ENCODE measurements around the gene TRAPPC10. TPM values are rescaled to one million over a fixed set of nuclear protein-coding genes. Genes with fewer than 3 reads are reported as not detected.

TRAPPC10 gene
- total and polyA plus RNA-seq, 2 donors from 2014 or later = 8.8 to 48.5 TPM

- no peak for FAIRE-seq
- Histone ChIP-seq H3K9me3 (ENCODE audit: control insufficient read depth in 2 of 3, insufficient read depth in 1 of 3, low read length in 3 of 3) (no peaks in the 10 kb centered on the region), H3K36me3 (ENCODE audit: control insufficient read depth in 2 of 3, insufficient read depth in 3 of 3, low read length in 3 of 3) (no peaks in the 10 kb centered on the region), H3K27me3 (ENCODE audit: control insufficient read depth, insufficient read depth, low read length) (no peaks in the 10 kb centered on the region), H3K4me3 (ENCODE audit: low read length in 3 of 3) (no peak overlapping the region), H3K9ac (ENCODE audit: low read length in 3 of 3) (no peak overlapping the region), H3K27ac (ENCODE audit: low read depth in 2 of 2, low read length in 2 of 2) (peak overlapping the region in 1 of 2 donors; percentile 37), H3K4me1 (ENCODE audit: control insufficient read depth in 2 of 3, insufficient read depth in 2 of 3, low read depth in 1 of 3, low read length in 3 of 3) (no peaks in the 10 kb centered on the region)
- intact Hi-C loops (cut with DNase I) = no loop called here
- DNase-seq = no peak
- TF ChIP-seq CTCF (IDR thresholded peaks at IDR 0.05; ENCODE audit: borderline replicate concordance, extremely low read depth, insufficient read depth) = no peak
Observed at GRCh38 chr21:44006017-44006619, 6.0 kb upstream of the TRAPPC10 start.

GRCh38 chr21:44006656-44007055, 5.5 kb upstream of the TRAPPC10 start:
- no peak for FAIRE-seq
- TF ChIP-seq CTCF (IDR thresholded peaks at IDR 0.05; ENCODE audit: borderline replicate concordance, extremely low read depth, insufficient read depth) = no peak
- no peaks in the 10 kb centered on the region for H3K9me3 ChIP-seq (ENCODE audit: control insufficient read depth in 2 of 3, insufficient read depth in 1 of 3, low read length in 3 of 3)
- H3K4me1 ChIP-seq (ENCODE audit: control insufficient read depth in 2 of 3, insufficient read depth in 2 of 3, low read depth in 1 of 3, low read length in 3 of 3) = no peaks in the 10 kb centered on the region
- intact Hi-C loops (cut with DNase I) = no loop called here
- H3K9ac ChIP-seq (ENCODE audit: low read length in 3 of 3) = no peak overlapping the region
- no peaks in the 10 kb centered on the region for H3K27me3 ChIP-seq (ENCODE audit: control insufficient read depth, insufficient read depth, low read length)
- H3K27ac ChIP-seq (ENCODE audit: low read depth in 2 of 2, low read length in 2 of 2) = no peak overlapping the region
- no peaks in the 10 kb centered on the region for H3K36me3 ChIP-seq (ENCODE audit: control insufficient read depth in 2 of 3, insufficient read depth in 3 of 3, low read length in 3 of 3)
- no peak for DNase-seq
- no peak overlapping the region for H3K4me3 ChIP-seq (ENCODE audit: low read length in 3 of 3)

- Histone ChIP-seq H3K36me3 (ENCODE audit: control insufficient read depth in 2 of 3, insufficient read depth in 3 of 3, low read length in 3 of 3) (no peaks in the 10 kb centered on the region), H3K27me3 (ENCODE audit: control insufficient read depth, insufficient read depth, low read length) (no peaks in the 10 kb centered on the region), H3K4me1 (ENCODE audit: control insufficient read depth in 2 of 3, insufficient read depth in 2 of 3, low read depth in 1 of 3, low read length in 3 of 3) (peaks cover 0 to 6% (median 0%) of the 10 kb centered on the region in 3 donors), H3K27ac (ENCODE audit: low read depth in 2 of 2, low read length in 2 of 2) (no peak overlapping the region), H3K4me3 (ENCODE audit: low read length in 3 of 3) (no peak overlapping the region), H3K9me3 (ENCODE audit: control insufficient read depth in 2 of 3, insufficient read depth in 1 of 3, low read length in 3 of 3) (no peaks in the 10 kb centered on the region), H3K9ac (ENCODE audit: low read length in 3 of 3) (no peak overlapping the region)
- FAIRE-seq (no peak), DNase-seq (no peak)
- intact Hi-C loops (cut with DNase I) = no loop called here
- TF ChIP-seq CTCF (IDR thresholded peaks at IDR 0.05; ENCODE audit: borderline replicate concordance, extremely low read depth, insufficient read depth) = no peak
Observed at GRCh38 chr21:44010429-44010828, 1.7 kb upstream of the TRAPPC10 start.

GRCh38 chr21:44011123-44011522, 986 bp upstream of the TRAPPC10 start:
- no peaks in the 10 kb centered on the region for H3K9me3 ChIP-seq (ENCODE audit: control insufficient read depth in 2 of 3, insufficient read depth in 1 of 3, low read length in 3 of 3)
- TF ChIP-seq CTCF (IDR thresholded peaks at IDR 0.05; ENCODE audit: borderline replicate concordance, extremely low read depth, insufficient read depth) = no peak
- H3K4me3 ChIP-seq (ENCODE audit: low read length in 3 of 3) = peak overlapping the region in 1 of 3 donors; percentile 63
- H3K36me3 ChIP-seq (ENCODE audit: control insufficient read depth in 2 of 3, insufficient read depth in 3 of 3, low read length in 3 of 3) = no peaks in the 10 kb centered on the region
- no peak overlapping the region for H3K9ac ChIP-seq (ENCODE audit: low read length in 3 of 3)
- H3K27ac ChIP-seq (ENCODE audit: low read depth in 2 of 2, low read length in 2 of 2) = no peak overlapping the region
- intact Hi-C loops (cut with DNase I) = no loop called here
- H3K4me1 ChIP-seq (ENCODE audit: control insufficient read depth in 2 of 3, insufficient read depth in 2 of 3, low read depth in 1 of 3, low read length in 3 of 3) = peaks cover 0 to 6% (median 2%) of the 10 kb centered on the region in 3 donors
- FAIRE-seq (no peak), DNase-seq (no peak)
- H3K27me3 ChIP-seq (ENCODE audit: control insufficient read depth, insufficient read depth, low read length) = no peaks in the 10 kb centered on the region

All from kidney (tissue), 14 donors.